Activated naive CD4-positive, alpha-beta T cell treated with anti-CD3 and anti-CD28 coated beads, Interleukin-2, amount 50 U/mL, for 24 hours (primary cell): ENCODE results near the gene MPV17L2.
A peak's percentile ranks its signal among the peaks of the same experiment; 100 is the strongest.

Experiments
- H3K27ac Mint-ChIP-seq: one replicate; pipeline ENCODE4 v1.8.0; 2021; ENCODE audit warnings: mild to moderate bottlenecking, mixed read lengths
- H3K27me3 Mint-ChIP-seq: one replicate; pipeline ENCODE4 v1.8.0; 2021; ENCODE audit warnings: mixed read lengths
- H3K36me3 Mint-ChIP-seq: one replicate; pipeline ENCODE4 v1.8.0; 2021; ENCODE audit warnings: mixed read lengths
- H3K4me1 Mint-ChIP-seq: one replicate; pipeline ENCODE4 v1.8.0; 2021; ENCODE audit warnings: mixed read lengths
- H3K4me3 Mint-ChIP-seq: one replicate; pipeline ENCODE4 v1.8.0; 2021; ENCODE audit warnings: mild to moderate bottlenecking, mixed read lengths
- H3K9me3 Mint-ChIP-seq: one replicate; pipeline ENCODE4 v1.8.0; 2021; ENCODE audit warnings: mixed read lengths

The MPV17L2 gene

DNA sequence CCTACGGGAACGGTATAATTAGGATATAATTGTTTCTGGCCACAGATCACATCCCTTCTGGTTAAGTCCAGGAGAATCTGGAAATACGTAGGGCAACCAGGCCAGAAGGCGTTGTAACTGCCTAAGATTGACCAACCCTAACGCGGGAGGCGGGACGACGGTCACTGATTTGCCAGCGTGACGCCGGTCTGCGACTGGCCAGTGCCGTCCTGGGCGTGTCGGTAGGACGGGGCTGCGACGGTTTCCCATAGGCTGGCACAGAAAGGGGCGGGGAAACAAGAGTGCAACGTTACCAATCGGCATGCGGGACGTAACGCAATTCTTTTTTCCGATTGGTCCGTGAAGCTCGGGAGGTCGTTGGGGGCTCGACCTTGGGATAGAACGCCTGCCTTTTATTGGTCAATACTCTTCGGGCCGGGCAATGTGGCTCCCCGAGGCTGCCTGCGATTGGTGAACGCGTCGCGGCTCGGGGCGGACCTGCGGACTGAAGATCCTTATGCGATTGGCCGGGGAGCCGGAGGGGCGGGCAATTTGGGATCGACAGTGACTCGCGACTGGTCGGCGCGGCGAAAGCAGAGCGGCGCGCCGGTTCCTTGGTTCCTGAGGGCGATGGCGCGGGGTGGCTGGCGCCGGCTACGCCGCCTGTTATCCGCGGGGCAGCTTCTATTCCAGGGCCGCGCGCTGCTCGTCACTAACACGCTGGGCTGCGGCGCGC lies at the start of gene MPV17L2:
MPV17L2 (plus strand) TSS at position 546 of the 715 bp plus-strand sequence; CDS start at position 610, 64 bp downstream.
- peak within 1 kb of the TSS; percentile 88 for H3K4me3 Mint-ChIP-seq
- H3K36me3 Mint-ChIP-seq: no peaks in the 10 kb centered on the region
- H3K9me3 Mint-ChIP-seq: no peaks in the 10 kb centered on the region
- peak within 1 kb of the TSS; percentile 69 for H3K27ac Mint-ChIP-seq
- no peaks in the 10 kb centered on the region for H3K27me3 Mint-ChIP-seq
- H3K4me1 Mint-ChIP-seq: peaks cover 20% of the 10 kb centered on the region

DNA sequence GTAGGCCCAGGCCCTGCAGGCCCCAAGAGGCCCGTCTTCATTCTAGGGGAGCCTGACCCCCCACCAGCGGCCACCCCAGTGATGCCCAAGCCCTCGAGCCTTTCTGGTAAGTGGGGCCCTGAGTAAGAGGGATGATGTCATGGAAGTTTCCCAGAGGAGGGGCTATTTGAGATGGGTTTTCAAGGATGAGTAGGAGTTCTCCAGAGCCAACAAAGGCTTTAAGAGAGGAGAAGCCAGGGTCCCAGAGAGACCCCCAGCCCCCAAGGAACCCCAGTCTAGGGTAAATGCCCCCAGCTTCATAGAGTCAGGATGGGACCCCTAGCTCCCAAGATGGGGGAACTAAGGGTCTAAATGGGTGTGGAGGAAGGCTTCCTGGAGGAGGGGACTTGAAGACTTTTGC lies 49.1 kb upstream of the MPV17L2 start:
- no peaks in the 10 kb centered on the region for H3K27me3 Mint-ChIP-seq
- no peaks in the 10 kb centered on the region for H3K9me3 Mint-ChIP-seq
- H3K4me3 Mint-ChIP-seq: no peak overlapping the region
- H3K27ac Mint-ChIP-seq: no peak overlapping the region
- no peaks in the 10 kb centered on the region for H3K4me1 Mint-ChIP-seq
- peaks cover 15% of the 10 kb centered on the region for H3K36me3 Mint-ChIP-seq

DNA sequence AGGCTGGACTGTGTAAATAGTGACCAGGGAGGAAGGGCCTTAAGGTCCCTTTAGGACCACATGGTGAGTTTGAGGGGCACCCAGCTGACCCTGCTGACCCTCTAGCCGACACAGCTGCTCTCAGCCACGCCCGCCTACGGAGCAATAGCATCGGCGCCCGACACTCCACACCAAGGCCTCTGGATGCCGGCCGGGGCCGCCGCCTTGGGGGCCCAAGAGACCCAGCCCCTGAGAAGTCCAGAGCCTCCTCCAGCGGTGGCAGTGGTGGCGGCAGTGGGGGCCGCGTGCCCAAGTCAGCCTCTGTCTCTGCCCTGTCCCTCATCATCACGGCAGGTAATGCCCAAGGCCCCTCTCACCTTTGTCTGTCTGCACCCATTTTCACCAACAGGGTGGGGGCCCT lies 48.7 kb upstream of the MPV17L2 start:
- Mint-ChIP-seq H3K27ac (no peak overlapping the region), H3K9me3 (no peaks in the 10 kb centered on the region)

DNA sequence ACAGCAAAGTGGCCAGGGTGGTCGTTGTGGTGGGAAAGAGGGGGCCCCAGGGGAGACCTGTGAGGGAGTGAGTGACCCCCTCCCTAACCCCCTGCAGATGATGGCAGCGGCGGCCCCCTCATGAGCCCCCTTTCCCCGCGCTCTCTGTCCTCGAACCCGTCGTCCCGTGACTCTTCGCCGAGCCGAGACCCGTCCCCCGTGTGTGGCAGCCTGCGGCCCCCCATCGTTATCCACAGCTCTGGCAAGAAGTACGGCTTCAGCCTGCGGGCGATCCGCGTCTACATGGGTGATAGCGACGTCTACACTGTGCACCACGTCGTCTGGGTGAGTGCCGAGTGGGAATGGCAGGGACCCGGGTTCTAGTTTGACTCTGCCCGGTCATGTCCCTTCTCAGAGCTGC lies 48.1 kb upstream of the MPV17L2 start:
- no peaks in the 10 kb centered on the region for H3K9me3 Mint-ChIP-seq
- H3K27me3 Mint-ChIP-seq: no peaks in the 10 kb centered on the region
- no peak overlapping the region for H3K27ac Mint-ChIP-seq
- no peaks in the 10 kb centered on the region for H3K4me1 Mint-ChIP-seq
- peaks cover 12% of the 10 kb centered on the region for H3K36me3 Mint-ChIP-seq
- no peak overlapping the region for H3K4me3 Mint-ChIP-seq

More for the DNA sequence above, 48.7 kb upstream of the MPV17L2 start:
- Mint-ChIP-seq H3K4me1 (no peaks in the 10 kb centered on the region), H3K4me3 (no peak overlapping the region), H3K27me3 (no peaks in the 10 kb centered on the region), H3K36me3 (peaks cover 12% of the 10 kb centered on the region)

DNA sequence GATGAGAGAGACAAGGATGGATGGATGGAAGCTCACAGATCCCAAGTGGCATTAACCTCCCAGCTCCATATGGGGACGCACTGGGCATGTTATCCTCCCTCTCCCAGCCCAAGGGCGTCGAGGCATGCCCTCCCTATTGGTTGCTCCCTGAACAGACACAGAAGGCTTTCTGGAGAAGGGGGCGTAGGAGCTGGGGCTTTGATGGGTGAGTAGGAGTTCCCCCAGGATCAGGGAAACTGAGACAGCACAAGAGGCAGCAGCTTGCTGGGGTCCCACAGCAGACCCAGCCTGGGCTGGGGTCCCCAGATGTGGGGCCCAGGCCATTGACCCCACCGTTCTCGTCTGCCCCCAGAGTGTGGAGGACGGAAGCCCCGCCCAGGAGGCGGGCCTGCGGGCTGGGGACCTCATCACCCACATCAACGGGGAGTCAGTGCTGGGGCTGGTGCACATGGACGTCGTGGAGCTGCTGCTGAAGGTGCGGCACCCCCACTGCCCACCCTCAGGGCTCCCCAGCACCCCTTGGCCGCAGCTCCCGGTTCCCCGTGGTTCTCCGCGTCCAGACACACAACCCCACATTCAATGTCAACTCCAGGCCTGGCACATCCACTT lies 47.5 kb upstream of the MPV17L2 start:
- Mint-ChIP-seq H3K9me3 (no peaks in the 10 kb centered on the region), H3K36me3 (peaks cover 10% of the 10 kb centered on the region), H3K27me3 (no peaks in the 10 kb centered on the region), H3K4me3 (no peak overlapping the region), H3K27ac (no peak overlapping the region), H3K4me1 (no peaks in the 10 kb centered on the region)

DNA sequence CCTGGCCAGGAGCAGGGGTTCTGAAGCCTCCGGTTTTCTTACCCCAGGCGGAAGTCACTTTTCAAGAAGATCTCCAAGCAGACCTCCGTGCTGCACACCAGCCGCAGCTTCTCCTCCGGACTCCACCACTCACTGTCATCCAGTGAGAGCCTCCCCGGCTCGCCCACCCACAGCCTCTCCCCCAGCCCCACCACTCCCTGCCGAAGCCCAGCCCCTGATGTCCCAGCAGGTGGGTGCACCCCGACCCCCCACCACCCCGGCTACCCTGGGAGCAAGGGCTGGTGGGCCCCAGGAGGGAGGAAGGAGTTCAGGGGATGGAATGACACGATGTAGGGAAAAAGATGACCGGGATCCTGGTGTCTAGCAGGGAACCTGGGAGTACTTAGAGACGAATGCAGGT lies 45.6 kb upstream of the MPV17L2 start:
- H3K9me3 Mint-ChIP-seq: no peaks in the 10 kb centered on the region
- no peak overlapping the region for H3K4me3 Mint-ChIP-seq
- H3K27ac Mint-ChIP-seq: no peak overlapping the region
- no peaks in the 10 kb centered on the region for H3K27me3 Mint-ChIP-seq
- H3K4me1 Mint-ChIP-seq: peaks cover 7% of the 10 kb centered on the region
- H3K36me3 Mint-ChIP-seq: peaks cover 7% of the 10 kb centered on the region

DNA sequence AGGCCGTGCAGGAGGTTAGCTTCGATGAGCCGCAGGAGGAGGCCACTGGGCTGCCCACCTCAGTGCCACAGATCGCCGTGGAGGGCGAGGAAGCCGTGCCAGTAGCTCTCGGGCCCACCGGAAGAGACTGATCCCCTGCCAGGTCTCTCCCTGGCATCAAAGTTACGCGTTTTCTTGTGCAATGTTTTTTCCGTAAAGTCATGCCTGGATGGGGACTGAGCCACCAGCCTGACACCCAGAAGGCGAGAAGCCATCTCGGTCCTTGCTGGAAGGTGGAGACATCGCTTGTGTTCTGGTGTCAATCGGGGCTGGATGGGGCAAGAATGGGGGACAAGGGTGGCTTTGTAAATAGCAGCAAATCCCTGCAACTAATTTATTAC lies 43.4 kb upstream of the MPV17L2 start:
- H3K36me3 Mint-ChIP-seq: peaks cover 5% of the 10 kb centered on the region
- H3K27ac Mint-ChIP-seq: no peak overlapping the region
- peak overlapping the region; percentile 27 for H3K4me3 Mint-ChIP-seq
- H3K4me1 Mint-ChIP-seq: peaks cover 17% of the 10 kb centered on the region
- no peaks in the 10 kb centered on the region for H3K9me3 Mint-ChIP-seq
- no peaks in the 10 kb centered on the region for H3K27me3 Mint-ChIP-seq

DNA sequence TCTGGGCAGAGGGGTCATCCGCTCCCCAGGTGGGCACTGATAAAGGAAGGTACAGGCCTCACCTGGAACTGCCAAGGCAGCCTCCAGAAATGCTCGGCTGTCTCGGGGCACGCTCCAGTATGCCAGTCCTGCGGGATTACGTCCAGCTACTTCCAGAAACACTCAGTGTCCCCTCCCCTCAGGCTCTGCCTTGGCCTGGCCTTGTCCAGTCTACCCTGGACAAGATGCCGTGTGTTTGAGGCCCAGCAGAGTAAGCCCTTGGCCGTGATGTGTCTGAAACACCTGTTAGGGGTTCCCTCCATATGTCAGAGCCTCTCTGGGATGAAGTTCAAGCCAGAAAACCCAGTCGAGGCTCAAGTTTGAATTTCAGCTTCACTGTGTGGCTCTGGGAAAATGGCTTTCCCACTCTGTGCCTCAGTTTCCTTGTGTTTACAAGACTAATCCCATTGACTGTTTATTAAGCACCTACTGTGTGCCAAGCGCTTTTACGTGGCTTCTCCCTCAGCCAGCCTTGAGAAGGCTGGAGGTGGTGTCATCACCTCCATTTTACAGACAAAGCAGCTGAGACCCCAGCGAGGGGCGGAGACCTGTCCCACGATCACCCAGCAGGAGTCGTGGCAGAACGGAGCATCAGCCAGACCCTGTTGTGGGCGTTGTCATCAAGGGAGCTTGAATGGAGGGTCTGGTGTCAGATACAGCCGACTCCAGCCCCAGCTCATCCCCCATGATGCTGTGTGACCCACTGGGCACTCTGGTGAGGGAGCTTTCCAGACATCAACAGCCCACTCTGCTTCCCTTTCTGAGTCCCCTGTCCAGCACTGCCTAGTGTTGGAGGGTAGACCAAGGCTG lies 42.0 kb upstream of the MPV17L2 start:
- no peaks in the 10 kb centered on the region for H3K9me3 Mint-ChIP-seq
- peaks cover 22% of the 10 kb centered on the region for H3K4me1 Mint-ChIP-seq
- H3K27me3 Mint-ChIP-seq: no peaks in the 10 kb centered on the region
- H3K27ac Mint-ChIP-seq: peak overlapping the region; percentile 93
- H3K36me3 Mint-ChIP-seq: peaks cover 5% of the 10 kb centered on the region
- H3K4me3 Mint-ChIP-seq: no peak overlapping the region

DNA sequence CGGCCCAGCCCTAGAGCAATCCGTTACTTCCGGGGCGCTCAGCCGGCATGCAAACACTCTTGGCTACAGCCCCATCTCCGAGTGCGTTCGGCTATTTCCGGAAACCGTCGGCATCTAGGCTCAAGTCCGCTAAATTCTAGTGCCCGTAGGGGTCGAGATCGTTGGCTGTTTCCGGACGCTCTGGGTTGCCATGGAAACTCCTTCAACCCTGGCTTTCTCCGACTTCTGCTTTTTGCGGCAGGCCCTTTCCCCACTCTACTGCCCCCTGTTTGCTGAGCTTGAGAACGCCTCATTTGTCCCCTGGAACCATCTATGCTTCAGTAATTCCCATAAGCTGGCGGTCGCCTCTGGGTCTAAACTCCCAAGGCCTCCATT lies 40.6 kb upstream of the MPV17L2 start:
- Mint-ChIP-seq H3K27me3 (no peaks in the 10 kb centered on the region), H3K4me1 (peaks cover 28% of the 10 kb centered on the region), H3K4me3 (peak overlapping the region; percentile 84)

DNA sequence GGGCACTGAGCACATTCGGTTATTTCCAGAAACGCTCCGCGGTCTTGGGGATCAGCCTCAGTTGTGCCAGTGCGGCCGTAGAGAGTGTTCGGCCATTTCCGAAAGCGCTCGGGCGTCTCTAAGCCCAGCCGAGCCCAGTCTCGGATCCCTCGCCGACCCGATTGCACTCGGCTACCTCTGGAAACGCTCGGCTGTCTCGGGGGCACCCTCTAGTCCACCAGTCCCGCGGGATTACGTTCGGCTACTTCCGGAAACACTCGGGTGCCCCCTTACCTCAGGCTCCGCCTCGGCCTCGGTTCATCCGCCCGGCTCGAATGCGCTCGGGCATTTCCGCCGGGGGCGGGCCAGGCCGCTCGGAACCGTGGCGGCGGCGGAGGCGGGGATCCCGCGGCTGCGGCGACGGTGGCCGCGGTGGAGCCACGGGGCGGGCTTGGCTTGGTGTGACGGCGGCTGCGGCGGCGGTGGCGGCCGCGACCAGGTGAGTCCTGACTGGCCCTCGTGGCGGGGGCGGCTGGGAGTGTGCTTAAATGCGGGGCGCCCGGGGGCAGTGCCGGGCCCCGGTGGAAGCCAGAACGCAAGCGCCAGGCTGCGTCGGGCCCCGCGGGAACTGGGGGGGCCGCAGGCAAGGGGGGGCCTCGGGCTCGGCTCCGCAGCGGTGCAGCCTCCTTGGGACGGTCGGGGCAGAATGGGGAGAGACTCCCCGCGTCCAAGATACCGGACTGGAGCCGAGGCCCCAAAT lies 40.0 kb upstream of the MPV17L2 start, which contains the start of gene PIK3R2:
PIK3R2 (plus strand) TSS at position 347 of the 739 bp plus-strand sequence. CDS start 2,717 bp downstream, outside the sequence.
- H3K27me3 Mint-ChIP-seq: no peaks in the 10 kb centered on the region
- peaks cover 28% of the 10 kb centered on the region for H3K4me1 Mint-ChIP-seq
- H3K27ac Mint-ChIP-seq: peak within 1 kb of the TSS; percentile 93
- no peaks in the 10 kb centered on the region for H3K9me3 Mint-ChIP-seq
- peaks cover 2% of the 10 kb centered on the region for H3K36me3 Mint-ChIP-seq
- peak within 1 kb of the TSS; percentile 89 for H3K4me3 Mint-ChIP-seq

More for the DNA sequence above, 40.6 kb upstream of the MPV17L2 start:
- Mint-ChIP-seq H3K36me3 (peaks cover 2% of the 10 kb centered on the region), H3K9me3 (no peaks in the 10 kb centered on the region), H3K27ac (peak overlapping the region; percentile 93)

DNA sequence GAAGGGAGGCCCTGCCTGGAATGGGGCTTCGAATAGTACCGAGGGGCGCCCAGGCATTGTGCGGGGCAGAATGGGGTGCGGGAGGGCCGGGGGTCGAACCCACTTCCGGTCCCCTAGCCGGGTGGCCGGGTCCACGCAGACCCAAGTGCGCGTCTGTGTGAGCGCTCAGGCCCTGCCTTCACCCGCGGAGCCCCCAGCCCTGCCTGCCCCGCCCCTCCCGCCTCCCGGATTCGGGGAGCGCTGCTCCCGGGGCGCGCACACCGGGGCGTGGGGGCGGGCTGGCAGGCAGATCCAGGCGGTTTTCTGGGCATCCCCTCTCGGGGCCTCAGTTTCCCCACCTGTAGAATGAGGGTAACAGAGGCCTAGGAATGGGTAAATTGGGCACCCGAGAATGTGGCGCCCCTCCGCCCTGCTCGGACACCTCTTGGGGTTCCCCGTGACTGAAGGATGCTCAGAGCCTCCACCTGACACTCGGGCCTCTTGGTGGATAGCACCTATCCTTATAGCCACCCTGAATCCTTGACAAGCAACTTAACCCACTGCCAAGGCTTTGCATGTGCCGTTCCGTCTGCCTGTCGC lies 39.4 kb upstream of the MPV17L2 start:
- peak overlapping the region; percentile 89 for H3K4me3 Mint-ChIP-seq
- peaks cover 2% of the 10 kb centered on the region for H3K36me3 Mint-ChIP-seq
- H3K27ac Mint-ChIP-seq: peak overlapping the region; percentile 93
- H3K9me3 Mint-ChIP-seq: no peaks in the 10 kb centered on the region
- H3K27me3 Mint-ChIP-seq: no peaks in the 10 kb centered on the region
- peaks cover 28% of the 10 kb centered on the region for H3K4me1 Mint-ChIP-seq

DNA sequence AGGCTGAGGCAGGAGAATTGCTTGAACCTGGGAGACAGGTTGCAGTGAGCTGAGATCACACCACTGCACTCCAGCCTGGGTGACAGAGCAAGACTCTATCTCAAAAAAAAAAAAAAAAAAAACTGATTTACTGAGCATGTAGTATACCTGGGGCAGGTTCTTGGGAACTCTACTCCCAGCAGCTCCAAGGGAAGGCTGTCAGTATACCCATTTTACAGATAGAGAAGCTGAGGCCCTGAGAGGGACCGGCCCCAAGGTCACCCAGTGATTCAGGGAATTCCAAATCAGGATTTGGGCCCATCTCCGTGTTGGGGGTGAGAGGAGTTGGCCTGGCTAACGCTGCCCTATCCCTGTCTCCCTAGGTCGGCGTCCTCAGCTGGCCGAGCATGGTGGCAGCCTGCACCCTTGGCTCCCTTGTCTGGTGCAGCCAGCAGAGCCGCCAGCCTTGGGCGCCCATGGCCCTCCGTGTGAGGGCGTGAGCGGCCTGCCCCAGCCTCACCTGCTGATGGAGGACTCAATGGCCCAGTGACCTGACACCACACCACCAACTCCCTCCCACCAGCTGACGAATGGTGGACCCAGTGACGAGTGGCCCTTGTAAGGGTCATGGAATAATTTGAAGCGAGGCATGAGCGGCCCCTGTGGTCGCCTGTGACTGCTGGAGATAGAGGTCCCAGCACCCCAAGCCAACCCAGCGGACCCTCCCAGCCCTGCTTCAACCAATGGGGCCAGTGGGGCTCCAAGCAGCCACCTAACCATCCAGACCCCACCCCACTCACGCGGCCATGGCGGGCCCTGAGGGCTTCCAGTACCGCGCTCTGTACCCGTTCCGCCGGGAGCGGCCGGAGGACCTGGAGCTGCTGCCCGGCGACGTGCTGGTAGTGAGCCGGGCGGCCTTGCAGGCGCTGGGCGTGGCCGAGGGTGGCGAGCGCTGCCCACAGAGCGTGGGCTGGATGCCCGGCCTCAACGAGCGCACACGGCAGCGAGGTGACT lies 37.6 kb upstream of the MPV17L2 start:
- no peaks in the 10 kb centered on the region for H3K9me3 Mint-ChIP-seq
- peak overlapping the region; percentile 1 for H3K27ac Mint-ChIP-seq
- no peak overlapping the region for H3K4me3 Mint-ChIP-seq
- H3K27me3 Mint-ChIP-seq: no peaks in the 10 kb centered on the region
- H3K36me3 Mint-ChIP-seq: peaks cover 3% of the 10 kb centered on the region
- peaks cover 30% of the 10 kb centered on the region for H3K4me1 Mint-ChIP-seq

DNA sequence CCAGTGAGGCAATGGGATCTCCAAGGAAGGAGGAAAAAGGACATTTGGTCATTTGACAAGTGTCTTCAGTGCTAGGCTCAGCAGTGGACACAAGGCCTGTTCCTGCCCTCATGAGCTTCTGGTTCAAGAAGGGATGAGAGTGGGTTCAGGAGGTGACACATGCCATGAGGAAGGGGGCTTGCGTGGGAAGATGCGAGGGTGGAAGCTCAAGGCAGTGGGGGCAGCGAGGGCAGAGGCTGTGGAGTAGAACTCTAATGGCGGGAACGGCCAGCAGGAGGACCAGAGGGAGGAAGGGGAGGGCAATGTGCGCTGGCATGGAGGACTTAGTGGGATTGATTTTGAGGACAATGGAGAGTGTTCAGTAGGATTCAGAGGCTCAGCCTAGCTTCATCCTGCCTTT lies 36.8 kb upstream of the MPV17L2 start:
- H3K27me3 Mint-ChIP-seq: no peaks in the 10 kb centered on the region

DNA sequence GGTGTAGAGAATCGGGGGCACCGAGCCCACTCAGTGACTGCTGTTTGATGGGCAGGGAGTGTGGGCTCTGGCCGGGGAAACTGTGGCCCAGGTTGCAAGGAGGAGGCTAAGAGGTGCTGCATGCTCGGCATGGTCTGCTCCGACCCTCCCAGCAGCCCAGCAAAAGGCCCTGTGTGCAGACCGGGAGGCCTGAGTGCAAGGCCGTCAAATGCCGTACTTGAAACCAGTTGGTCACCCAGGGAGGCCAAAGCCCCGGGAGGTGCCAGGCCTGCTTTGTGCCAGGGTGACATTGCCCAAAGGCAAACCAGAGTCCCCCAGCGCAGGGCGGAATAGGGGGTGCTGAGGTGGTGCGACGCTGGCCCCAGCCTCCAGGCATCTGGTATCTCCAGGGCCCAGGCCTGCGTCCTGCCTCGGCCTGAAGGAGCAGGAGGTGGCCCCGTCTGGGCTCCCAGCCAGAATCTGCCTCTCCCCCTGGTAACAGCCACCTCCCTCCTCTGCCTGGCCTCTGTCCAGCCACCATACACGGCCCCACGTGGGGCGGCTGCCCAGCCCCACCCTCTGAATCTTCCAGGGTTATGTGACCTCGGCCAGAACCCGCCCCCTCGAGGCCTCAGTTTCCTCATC lies 36.1 kb upstream of the MPV17L2 start:
- Mint-ChIP-seq H3K36me3 (peaks cover 4% of the 10 kb centered on the region), H3K9me3 (no peaks in the 10 kb centered on the region), H3K27ac (no peak overlapping the region), H3K27me3 (no peaks in the 10 kb centered on the region), H3K4me1 (peaks cover 36% of the 10 kb centered on the region), H3K4me3 (no peak overlapping the region)

More for the DNA sequence above, 36.8 kb upstream of the MPV17L2 start:
- Mint-ChIP-seq H3K36me3 (peaks cover 4% of the 10 kb centered on the region), H3K4me1 (peaks cover 35% of the 10 kb centered on the region), H3K4me3 (no peak overlapping the region), H3K9me3 (no peaks in the 10 kb centered on the region), H3K27ac (no peak overlapping the region)
